GM18502 (cell line): ENCODE results near the gene ANGEL1.

Experiments used
- ATAC-seq: cut with Tn5 transposase; IDR thresholded peaks from one replicate; pipeline ENCODE4 v1.9.1; 2021; ENCODE audit warnings: mild to moderate bottlenecking; ENCODE audit not compliant: unreplicated experiment, poor library complexity

ANGEL1 gene, protein sequence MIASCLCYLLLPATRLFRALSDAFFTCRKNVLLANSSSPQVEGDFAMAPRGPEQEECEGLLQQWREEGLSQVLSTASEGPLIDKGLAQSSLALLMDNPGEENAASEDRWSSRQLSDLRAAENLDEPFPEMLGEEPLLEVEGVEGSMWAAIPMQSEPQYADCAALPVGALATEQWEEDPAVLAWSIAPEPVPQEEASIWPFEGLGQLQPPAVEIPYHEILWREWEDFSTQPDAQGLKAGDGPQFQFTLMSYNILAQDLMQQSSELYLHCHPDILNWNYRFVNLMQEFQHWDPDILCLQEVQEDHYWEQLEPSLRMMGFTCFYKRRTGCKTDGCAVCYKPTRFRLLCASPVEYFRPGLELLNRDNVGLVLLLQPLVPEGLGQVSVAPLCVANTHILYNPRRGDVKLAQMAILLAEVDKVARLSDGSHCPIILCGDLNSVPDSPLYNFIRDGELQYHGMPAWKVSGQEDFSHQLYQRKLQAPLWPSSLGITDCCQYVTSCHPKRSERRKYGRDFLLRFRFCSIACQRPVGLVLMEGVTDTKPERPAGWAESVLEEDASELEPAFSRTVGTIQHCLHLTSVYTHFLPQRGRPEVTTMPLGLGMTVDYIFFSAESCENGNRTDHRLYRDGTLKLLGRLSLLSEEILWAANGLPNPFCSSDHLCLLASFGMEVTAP

DNA sequence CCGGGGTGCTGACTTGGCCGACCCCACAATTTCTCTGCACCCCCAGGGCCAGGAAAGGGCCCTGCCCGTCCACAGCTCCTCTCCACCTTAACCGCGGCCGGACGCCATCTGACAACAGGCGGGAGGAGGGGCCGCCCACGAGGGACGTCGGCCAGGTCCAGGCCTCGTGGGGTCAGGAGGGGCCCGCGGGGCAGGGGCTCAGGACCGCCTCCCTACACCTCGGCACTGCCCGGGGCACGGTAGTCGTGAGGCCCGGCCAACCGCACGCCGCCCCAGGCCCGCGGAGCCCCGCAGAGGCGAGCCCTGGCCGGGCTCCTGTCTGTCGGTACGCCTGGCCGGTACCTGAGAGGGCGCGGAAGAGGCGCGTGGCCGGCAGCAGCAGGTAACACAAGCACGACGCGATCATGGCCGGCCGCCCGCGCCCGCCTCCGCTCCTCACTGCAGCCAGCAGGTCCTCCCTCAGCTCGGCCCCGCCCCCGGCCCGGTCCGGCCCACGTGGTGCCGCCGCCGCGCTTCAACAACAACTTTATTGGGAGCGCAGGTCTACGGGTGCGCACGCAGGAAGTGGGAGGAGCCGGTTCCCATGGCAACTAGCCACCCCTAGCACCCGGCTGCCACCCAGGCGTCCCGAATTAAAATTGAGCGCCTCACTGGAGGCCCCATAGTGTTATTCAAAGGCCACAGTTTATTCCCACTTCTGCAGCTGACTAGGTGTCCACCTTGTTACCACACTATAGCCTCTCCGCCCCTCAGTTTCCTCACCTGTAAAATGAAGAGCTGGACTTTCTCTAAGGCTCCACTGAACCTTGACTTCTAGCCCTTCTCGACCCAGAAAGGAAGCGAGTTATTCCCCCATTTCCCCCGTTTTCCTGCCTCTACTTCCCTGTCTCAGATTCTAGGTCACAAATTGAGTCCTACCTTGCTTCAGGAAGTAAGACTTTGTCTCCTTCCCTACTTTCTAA lies at the start of gene ANGEL1:
ANGEL1 (minus strand) TSS at position 461 of the 962 bp plus-strand sequence; CDS start at position 406, 55 bp downstream.
- ATAC-seq, result peak; percentile 89

DNA sequence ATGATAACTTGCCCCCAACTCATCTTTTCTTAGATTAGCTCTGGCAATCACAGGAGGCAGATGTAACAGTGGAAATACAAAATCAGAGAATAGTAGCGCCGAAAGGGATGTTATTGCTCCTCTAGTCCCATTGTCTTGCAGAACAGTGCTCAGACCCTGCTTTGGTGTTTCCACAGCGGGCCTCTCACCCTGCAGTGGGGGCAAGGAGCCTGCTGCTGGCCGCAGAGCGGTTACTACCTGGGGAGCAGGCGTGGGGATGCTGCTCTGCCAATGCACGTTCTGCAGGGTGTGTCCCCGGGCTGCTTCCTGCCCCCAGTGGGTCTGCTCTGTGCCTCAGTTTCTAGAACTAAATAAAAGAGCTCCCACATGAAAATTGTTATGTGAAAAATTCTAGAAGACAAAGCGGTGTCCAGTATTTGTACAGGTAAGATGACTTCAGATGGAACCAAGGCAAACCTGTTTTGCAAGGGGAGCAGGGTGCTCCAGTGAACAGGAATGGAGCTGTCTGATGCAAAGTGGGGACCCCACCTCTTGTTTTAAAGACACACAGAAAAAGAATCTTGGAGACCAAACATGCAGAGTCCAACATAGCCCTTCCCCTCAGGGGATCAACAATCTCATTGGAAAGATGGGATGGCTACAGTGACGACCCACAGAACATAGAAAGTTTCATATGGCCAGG lies 49.0 kb upstream of the ANGEL1 start:
- ATAC-seq, result no peak

DNA sequence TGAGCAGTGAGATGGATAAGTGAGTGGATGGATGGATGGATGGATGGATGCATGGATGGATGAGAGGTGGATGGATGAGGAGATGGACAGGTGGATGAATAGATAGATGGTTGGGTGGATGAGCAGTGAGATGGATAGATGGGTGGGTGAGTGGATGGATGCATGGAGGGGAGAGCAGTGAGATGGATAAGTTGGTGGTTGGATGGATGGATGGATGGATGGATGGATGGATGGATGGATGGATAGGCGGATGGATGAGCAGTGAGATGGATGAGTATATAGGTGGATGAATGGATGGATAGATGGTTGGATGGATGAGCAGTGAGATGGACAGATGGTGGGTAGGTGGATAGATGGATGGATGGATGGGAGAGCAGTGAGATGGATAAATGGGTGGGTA lies 44.1 kb upstream of the ANGEL1 start:
- no peak for ATAC-seq

DNA sequence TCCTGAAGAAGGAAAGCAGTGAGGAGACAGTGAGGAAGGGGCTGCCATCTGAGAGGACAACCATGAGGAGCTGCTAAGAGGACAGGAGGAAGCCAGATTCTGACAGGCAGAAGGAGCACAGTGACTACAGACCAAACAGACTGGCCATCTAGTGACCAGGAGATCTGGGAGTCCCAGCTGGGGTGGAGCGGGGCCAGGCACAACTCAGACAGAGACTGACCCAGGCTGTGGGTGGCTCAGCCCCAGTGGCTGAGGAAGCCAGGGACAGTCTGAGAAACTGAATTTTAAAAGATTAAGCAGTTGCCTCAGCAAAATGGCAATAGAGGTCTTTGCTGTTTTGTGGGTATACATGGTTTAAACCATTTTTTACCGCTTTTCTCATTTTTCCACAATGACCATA lies 42.4 kb upstream of the ANGEL1 start:
- ATAC-seq, result no peak

DNA sequence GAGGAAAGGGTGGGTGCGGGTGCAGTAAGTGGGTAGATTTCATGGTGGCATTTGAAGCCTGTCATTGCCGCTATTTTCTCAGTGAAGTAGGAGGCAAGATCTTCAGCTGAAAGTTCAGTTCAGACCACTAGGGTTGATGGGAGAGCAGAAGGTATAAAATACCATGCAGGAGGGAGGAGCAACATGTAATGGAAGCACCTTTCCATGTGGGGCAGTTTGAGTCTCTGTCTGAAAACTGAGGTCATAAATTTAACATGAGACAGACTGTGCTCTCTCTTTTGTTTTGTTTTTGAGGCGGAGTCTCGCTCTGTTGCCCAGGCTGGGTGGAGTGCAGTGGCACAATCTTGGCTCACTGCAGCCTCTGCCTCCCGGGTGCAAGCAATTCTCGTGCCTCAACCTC lies 36.2 kb upstream of the ANGEL1 start:
- ATAC-seq, result no peak

DNA sequence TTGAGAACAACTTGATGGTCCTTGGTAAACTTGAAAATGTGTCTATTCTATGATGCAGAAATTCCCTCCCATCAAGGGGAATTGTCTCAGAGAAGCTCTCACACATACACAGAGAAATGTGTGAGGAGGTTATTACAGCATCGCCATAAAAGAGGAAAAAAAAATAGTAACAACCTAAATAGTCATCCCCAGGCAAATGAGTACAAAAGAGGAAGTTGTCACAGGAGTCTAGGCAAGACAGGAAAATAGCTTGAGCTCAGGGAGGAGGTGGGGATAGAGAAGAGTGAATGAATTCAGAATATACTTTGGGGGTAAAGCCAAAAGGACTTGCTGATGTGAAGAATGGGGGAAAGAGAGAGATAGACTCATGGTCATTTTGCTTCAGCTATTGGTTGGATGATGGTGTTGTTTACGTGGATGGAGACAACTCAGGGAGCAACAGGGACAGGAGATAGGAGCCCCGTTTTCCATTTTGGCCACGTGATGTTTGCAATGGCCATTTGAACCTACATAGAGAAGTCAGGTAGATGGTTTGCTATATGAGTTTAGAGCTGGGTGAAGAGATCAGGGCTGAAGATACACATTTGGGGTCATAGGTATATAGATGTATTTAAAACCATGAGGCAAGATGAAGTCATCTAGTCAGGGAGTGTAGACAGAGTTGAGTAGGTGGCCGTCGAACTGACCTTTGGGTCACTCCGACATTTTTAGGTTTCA lies 33.8 kb upstream of the ANGEL1 start:
- ATAC-seq, result no peak

DNA sequence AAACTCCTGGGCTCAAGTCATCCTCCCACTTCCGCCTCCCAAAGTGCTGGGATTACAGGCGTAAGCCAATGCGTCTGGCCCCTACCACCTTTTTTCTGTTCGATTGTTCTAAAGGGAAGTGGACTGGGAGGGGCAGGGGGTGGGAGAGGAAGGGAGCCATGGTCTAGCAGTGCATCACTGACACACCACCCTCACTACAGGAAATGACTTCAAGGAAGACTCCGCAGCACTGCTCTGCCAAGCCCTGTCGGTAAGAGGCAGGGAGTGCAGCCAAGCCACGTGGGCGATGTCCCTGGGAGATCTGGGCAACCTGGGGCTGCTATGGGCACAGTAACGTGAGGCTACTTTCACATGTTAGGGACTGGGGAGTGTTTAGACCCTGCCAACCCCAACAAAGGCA lies 31.5 kb upstream of the ANGEL1 start:
- no peak for ATAC-seq

DNA sequence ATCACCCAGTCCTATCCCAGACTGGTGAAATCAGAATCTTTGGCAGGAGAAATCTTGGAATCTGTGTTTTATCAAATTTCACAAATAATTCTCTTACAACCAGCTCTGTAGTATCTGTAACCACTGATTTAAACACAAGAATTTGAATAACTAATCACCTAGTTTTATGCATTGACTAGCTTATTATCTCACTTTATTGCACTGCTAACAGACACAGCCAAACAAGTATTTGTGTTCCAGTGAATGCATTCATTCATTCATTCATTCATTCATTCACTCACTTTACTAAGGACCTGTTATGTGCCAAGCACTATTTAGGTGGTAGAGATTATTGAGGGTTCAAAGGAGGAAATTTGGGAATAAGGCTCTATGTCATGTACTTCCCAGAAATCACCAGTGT lies 29.7 kb upstream of the ANGEL1 start:
- ATAC-seq, result no peak

DNA sequence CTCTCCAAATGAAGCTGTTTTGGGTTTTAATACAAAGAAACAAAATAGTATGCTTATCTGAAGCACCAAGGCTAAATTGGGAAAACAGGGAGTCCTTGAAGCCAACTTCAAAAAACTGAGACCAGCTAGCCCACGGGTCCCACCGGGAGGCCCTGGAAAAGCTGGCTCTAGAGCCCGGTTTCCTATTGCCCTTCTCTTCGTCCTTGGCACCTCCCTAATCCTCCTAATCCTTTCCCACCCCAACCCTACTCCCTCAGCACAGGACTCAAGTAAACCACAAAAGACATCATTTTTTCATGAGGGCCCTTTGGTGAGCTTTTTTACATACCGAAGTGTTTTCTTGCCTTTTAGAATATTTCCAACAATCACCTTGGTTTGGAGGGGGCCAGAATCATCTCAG lies 24.8 kb upstream of the ANGEL1 start:
- ATAC-seq, result no peak

DNA sequence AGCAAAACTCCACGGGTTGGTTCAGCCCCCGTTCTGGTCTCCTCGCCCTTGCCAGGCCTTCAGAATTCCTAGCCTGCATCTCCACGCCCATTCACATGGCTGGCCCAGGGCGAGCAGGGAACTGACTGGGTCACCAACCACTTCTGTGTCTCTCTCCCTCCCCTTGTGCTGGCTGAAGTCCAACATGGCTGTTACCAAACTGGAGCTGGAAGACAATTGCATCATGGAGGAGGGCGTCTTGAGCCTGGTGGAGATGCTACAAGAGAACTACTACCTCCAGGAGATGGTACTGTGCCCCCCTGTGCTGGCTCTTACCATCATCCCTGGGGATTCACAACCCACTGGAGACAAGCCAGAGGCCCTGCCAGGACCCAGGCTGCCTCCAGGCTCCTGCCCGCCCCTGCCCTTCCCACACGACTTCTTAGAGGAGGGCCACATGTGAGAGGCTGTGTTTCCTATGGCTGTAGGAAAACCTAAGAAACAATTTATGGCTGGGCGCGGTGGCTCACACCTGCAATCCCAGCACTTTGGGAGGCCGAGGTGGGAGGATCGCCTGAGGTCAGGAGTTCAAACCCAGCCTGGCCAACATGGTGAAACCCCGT lies 23.4 kb upstream of the ANGEL1 start:
- no peak for ATAC-seq

DNA sequence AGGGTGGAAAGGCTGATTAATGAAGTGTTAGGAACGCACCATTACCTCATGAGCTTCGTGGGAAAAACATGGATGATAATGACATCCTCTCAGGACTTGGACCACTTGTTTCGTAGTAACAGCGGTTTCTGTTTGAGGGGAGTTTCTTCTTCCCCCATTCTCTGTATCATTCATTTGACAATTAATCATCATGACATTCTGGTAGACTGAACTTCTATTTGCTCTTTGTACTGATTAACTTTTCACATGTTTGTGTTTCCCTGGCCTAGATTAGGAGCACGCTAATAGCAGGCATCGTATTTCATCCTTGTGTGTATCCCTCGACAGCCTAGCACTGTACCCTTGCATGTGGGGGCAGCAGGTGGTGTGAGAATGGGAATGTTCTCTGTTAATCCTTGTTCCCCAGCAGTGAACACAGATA lies 21.6 kb upstream of the ANGEL1 start:
- no peak for ATAC-seq

DNA sequence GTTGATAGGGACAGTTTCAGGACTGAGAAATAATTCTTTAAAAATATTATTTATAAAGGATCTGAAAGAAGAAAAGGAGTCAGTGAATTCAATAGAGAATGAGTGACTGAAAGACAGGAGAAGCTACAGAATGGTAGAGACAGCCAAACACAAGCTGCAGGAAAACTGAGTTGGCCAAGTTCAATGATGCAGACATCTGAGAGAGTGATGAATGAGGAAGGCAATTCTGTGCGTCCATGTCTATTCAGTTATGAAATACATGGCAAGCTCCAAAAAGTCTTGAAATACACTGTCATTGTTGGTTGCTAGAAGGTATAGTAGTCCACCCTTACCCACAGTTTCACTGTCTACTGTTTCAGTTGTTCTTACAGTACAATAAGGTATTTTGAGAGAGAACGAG lies 20.3 kb upstream of the ANGEL1 start:
- ATAC-seq, result no peak

DNA sequence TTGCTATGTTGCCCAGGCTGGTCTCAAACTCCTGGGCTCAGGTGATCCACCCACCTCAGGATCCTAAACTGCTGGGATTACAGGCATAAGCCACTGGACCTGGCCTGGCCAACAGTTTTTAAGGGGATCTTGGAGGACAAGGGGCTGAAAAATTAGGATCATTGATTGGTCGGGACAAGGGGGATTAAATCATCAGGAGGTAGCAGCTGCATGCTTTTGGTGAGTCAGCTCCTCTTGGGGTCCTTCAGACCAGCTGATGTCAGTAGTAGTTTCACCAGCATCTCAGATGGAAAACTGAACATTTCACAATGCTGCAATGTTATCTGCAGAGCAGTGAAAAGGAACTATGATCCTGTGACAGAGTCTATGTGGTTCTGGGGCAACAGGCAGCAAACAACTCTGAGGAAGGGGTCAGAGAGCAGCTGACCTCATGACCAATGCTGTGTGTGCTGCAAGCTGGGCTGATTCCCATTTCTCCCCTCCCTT lies 19.9 kb upstream of the ANGEL1 start:
- ATAC-seq, result no peak

DNA sequence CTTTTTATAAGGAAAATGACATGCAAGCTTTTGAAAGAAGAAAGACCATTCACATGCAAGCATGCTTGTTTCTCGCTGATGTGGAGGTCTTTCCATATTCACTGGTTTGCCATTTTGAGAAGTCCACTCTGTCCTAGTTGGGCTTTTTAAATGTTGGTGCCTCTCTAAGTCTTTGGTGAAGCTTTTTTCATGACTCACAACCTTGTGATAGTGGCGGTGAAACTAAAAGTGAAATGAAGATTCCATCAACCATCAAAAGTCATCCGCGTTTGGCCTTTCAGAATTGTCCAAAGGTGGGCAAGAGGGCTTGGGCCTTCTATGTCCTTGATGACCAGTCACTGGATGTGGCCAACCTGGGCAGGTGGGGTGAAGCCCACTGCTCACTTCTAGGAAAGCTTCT lies 17.9 kb upstream of the ANGEL1 start:
- ATAC-seq, result no peak

DNA sequence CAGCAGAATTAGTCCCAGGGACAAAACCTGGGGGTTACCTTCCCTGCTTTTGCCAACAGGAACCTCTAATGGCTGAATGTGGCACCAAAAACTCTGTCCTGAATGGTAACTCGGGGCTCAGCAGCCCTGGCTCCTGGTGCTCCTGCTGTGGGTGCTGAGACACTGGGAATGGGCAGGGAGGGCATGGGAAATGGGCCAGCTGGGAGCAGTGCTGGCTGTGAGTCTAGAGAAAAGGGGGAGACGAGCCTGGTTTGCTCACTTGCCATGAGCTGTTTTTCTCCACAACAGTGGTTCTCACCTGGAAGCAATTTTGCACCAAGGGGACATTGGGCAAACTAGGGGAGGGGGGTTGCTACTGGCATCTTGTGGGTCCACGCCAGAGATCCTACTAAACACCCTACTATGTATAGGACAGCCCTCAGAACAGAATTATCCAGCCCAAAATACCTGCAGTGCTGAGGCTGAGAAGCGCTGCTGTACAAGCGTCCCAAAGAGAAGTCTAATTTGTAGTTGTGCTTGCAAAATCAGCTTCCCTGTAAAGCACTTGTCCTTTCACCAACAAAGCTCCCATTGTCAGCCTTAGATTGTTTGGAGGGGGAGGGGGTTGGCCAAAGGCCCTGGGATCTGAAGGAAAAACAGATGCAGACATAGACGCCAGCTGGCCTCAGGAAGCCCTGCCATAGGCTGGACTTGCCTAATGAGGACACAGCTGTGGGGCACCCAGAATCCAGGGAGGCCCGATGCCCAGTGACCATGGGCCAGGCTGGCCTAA lies 17.2 kb upstream of the ANGEL1 start:
- no peak for ATAC-seq

DNA sequence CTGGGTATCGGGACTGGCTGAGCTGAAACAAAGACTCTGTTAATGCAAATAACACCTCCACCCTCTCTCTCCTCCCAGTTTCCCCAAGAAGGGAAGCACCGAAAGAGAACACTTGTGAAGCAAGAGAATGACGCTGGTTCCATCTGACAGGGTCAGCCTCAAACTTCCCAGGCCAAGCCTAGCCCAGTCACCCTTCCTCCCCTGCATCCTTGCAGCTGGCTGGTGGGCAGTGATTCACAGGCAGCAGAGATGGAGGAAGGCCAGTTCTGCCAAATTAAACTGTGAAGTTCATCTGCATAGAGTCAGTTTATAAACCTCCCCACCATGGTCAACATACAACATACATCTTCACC lies 16.3 kb upstream of the ANGEL1 start:
- ATAC-seq, result no peak

DNA sequence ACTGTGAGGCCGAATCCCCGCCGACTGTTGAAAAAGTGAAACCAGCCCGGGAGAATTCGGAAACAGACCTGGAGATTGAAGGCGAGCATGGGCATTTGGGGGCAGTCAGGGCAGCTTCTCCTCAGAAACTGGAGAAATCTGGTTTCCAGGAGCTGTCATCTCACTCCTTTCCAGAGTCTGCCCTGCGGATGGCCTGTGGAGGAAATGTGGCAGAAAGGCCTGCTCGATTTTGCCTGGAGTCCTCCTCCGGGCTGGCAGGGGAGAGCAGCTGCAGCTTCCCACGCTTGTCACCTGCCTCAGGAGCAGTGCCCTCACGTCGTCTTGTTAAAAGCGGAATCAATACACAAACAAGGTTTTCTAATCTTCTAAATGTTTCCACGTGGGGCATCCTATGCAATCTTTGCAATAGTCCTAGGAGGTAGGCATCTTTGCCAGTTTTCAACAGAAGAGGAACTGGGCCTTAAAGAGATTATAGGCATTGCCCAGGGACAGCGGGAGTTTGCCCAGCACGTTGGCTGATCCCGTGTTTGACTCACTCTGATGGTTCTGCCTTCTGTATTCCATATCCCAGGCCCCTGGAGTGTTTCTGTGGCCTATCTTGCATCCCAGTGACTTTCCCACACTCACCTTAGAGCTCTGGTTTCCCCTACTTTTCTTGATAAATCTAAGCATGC lies 15.8 kb upstream of the ANGEL1 start:
- no peak for ATAC-seq
